Articular chondrocyte of knee joint (primary cell): ENCODE results near the gene ATP9A. TPM values are rescaled to one million over a fixed set of nuclear protein-coding genes. Genes with fewer than 3 reads are reported as not detected.

ENCODE experiments used
- total RNA-seq: library from RNA; depleted of rRNA; stranded (reverse); fragments of >200 nt; gene quantifications from 2 replicates; pipeline ENCODE4 v1.2.3, GENCODE V29; 2012

The ATP9A gene, protein sequence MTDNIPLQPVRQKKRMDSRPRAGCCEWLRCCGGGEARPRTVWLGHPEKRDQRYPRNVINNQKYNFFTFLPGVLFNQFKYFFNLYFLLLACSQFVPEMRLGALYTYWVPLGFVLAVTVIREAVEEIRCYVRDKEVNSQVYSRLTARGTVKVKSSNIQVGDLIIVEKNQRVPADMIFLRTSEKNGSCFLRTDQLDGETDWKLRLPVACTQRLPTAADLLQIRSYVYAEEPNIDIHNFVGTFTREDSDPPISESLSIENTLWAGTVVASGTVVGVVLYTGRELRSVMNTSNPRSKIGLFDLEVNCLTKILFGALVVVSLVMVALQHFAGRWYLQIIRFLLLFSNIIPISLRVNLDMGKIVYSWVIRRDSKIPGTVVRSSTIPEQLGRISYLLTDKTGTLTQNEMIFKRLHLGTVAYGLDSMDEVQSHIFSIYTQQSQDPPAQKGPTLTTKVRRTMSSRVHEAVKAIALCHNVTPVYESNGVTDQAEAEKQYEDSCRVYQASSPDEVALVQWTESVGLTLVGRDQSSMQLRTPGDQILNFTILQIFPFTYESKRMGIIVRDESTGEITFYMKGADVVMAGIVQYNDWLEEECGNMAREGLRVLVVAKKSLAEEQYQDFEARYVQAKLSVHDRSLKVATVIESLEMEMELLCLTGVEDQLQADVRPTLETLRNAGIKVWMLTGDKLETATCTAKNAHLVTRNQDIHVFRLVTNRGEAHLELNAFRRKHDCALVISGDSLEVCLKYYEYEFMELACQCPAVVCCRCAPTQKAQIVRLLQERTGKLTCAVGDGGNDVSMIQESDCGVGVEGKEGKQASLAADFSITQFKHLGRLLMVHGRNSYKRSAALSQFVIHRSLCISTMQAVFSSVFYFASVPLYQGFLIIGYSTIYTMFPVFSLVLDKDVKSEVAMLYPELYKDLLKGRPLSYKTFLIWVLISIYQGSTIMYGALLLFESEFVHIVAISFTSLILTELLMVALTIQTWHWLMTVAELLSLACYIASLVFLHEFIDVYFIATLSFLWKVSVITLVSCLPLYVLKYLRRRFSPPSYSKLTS
- total RNA-seq, result 25.0 and 26.3 TPM in 2 replicates

DNA sequence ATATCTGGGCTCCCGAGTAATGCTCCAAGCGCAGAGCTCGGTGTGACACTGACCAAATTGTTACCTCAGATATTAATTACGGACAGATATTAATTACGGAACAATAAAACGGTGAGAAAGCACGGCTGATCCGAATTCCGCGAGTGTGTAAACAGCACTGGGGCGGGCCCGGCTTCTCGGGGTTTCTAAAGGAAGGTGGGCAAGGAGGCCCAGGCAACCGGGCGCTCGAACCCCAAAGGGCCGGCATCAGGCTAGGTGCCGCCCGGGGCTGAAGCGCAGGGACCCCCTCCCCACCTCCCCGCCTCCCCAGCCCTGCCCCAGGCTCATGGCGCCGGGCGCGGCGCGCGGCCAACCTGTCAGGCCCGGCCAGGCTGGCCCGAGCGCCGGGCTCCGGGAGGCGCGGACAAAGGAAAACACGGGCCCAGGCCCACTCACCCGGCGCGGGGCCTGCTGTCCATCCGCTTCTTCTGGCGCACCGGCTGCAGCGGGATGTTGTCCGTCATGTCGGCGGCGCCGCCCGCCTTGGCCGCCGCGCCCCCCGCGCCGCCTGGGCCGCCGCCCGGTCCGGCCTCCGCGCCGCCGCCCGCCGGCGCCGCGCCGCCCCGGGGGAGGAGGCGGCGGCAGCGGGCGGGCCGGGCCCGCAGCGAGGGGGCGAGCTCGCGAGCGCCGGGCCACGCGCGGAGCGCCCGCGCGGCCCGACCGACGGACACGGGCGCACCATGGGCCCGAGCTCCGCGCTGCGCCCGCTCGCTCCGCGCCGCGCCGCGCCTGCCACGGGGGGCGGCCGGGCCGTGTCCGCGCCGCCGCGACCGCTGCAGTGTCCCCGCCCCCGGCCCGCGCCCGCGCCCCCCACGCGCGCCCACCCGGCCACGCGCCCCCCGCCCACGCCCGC, at the start of gene ATP9A:
TSS of gene ATP9A (minus strand) at position 524 of the 892 bp plus-strand sequence. CDS start at position 503, 21 bp downstream.

DNA sequence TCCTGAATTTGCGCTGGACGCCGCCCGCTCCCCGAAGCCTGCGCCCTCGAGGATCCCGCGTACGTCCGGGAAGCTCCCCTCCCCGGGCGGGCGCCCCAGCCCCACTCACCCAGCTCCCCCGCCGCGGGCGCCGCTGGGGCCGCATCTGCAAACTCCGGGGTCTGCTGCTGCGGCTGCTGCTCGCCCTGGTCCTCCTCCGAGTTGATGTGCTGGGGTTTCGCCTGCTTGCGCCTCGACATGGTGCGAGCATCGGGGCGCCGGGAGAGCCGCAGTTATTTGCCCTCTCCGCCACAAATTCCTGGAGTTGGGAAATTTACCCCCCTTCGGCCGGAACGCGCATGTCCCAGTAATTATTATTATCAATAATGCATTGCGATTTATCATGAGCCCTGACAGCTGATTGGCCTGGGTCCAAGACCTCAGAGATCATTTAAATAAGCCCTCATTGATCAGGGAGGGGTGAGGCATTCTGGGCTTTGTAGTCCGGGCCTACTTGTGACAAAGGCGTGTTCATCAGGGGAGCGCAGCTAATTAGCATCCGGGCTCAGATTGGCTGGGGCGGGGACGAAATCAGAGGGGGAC, 34.1 kb upstream of the ATP9A start, which contains the start of gene SALL4:
TSS of gene SALL4 (minus strand) at position 352 of the 582 bp plus-strand sequence. CDS start at position 239, 113 bp downstream.

Other genes with a start within 250 kb of the ATP9A start
- 1.1 and 2.4 TPM in 2 replicates for gene NFATC2, start 225.7 kb downstream of the ATP9A start, total RNA-seq
- 0.11 and 0.26 TPM in 2 replicates for gene SALL4, start 34.1 kb upstream of the ATP9A start, total RNA-seq